CD4-positive, alpha-beta T cell treated with Interleukin-12 subunit alpha and Interleukin-12 subunit beta, for 1 hour (primary cell): ENCODE data around the gene APOL4.
"Not testable (repeated sequence)": the region's sequence is repeated elsewhere in the genome, so short reads cannot be mapped to it uniquely, and the experiment has no call there.

Experiments used
- DNase-seq: peaks from one replicate; pipeline ENCODE4 v3.0.0-alpha.2; 2020

APOL4 gene

DNA sequence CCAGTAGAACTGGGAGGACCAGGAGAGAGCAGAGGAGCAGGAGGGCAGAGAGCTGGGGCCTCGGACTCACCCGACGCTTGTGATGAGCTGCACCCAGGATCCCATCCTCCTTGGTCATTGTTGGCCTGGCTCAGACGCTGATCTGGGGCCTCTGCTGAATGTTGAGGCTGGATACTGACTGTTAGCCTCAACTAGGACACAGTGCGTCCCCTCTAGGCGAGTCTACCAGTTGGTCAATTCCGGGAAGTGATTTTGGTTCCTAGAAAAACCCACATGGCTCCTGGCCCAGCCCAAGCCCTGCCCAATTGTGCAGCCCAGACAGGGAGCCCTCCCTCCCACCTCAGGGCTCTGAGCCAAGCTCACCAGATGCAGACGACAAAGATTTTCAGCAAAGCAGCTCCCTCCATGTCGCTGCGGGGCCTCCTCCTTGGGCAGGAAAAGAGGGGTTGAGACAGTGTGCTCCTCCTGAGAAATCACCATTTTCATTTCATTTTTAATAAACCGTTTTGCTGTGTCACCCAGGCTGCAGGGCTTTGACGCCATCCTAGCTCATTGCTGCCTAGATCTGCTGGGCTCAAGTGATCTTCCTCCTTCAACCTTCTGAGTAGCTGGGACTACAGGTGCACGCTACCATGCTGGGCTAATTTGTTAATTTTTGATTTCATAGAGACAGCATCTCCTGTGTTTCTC lies at the start of gene APOL4:
Gene APOL4, minus strand, starts transcription at position 180 of the 690 bp plus-strand sequence. Its CDS starts 75 bp downstream, at position 105.
- DNase-seq = no peak

DNA sequence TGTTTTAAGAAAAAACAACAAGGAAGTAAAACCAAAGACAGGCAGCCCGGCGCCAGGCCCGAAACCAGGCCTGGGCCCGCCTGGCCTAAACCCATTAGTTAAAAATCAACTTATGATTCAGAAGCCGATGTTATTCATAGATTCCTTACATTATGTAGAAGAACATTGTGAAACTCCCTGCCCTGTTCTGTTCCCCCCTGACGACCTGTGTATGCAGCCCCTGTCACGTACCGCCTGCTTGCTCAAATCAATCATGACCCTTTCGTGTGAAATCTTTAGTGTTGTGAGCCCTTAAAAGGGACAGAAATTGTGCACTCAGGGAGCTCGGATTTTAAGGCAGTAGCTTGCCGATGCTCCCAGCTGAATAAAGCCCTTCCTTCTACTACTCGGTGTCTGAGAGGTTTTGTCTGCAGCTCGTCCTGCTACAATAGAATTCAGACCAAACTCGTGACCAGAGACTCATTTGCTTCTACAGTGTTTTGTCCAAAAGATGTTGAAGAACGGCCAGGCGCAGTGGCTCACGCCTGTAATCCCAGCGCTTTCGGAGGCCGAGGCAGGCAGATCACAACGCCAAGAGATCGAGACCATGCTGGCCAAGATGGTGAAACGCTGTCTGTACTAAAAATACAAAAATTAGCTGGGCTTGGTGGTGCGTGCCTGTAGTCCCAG lies 48.8 kb upstream of the APOL4 start:
- DNase-seq = not testable (repeated sequence)

DNA sequence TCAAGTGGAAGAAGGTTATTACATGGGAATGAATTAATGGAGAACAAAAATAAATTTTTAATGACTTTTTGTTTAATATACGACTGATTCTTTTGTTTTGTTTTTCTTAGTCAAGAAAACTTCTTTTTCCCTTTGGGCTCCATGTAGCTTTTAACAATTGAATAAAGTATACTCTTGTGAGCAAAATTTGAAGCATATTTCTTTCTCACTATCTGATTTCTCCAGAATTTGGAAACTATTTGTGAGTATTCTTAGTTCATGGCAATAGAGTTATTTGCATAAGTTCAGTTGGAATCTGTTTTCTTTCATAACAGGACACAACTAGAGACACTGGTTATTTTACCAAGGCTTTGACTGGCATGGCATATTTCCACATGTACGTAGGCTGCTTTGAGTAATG lies 47.6 kb upstream of the APOL4 start:
- no peak for DNase-seq

GRCh38 chr22:36247955-36248354 lies 46.3 kb upstream of the APOL4 start:
- no peak for DNase-seq

DNA sequence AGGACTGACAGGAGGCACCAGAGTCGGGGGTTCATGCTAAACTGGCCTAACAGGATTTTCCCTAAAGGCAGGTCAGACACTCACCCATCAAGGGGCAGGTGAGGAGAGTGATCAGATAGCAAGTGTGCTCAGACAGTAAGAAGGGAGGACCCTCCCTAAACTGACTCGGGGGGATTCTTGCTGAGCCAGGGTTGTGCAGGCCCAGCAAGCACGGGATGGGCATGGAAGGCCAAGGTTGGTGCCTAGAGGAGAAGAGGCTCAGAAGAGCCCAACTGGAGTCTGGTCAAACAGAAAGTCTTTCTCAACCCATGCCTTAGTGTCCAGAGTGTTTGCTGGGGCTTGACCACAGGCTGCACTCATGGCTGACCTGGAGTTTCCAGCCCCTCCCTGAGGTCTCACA lies 45.1 kb upstream of the APOL4 start:
- no peak for DNase-seq

DNA sequence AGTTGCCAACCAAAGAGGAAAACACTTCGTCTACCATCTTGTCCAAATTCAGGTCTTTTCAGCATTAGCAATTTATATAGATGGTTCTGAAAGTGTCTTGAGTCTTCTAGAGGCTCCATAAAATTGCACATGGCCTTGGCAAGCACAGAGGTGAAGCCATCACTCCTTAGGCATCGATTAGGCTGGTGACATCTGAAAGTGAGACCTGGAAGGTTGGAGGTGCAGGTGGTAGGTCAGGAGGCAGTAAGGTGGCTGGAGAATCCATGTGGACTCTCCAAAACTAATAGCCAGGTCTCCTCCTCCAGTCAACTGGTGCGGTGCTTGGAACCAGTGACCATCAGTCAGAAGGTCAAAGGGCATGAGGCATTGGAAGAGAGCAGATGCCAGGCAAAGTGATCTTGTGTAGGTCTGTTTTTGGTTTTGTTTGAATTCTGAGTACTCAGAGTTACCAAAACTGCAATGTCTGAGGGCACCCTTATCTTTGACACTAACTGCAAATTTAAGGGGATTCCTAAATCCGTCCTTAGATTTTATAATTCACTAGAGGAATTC lies 44.3 kb upstream of the APOL4 start:
- DNase-seq = no peak

DNA sequence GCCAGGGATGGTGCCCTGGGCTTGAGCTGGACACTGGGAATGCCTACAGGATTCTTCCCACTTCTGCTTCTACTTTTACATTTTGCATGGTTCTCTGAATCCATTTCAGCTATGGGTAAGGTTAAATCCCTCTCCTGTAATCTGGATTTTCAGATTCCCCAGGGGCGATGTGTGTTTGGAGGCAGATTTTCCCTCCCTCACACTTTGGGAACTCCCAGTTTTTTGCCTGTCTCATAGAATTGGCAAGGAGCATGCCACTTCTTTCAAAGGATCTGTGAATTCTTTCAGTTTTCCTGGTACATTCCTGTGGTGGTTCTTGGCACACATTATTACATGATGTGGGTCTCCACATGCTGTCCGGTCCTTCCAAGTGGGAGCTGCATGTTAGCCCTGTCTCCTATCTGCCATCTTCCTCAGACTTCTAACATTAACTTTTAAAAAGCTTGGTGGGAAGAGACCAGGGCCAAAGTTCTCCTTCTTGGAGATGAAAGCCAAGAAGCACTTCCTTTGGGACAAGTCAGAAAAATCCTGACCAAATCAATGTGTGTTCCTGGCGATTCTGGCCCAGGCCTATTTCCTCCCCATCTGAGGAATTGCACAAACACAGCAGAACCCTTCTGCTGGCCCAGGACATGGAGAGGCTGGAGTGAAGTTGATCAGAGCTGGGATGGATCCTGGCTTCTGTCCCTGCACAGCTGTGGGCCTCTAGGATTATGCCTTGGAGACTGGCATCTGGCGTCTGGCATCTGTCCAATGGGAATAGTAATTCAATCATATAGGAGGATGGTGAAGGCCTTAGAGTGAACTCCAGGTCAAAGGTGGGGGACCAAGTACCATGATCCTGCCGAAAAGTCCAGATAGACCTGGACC lies 43.1 kb upstream of the APOL4 start:
- DNase-seq = no peak

DNA sequence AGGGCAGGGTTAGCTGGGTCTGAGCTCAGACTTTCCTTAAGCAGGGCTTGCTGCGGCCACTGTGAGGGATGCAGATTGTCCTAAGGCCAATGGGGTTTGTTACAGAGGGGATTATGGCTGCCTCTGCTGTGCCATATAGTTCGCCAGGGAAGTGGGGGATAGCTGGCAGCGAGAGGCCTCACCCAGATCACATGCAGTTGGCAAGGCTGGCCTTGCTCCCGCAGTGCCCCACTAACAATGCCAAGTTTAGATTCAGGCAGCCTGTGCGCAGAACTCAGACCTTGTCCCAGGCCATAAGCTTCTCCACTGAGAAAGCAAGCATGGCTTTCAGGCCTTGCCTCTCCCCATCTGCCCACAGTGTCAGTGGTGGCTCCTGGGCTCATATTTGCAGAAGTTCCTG lies 42.4 kb upstream of the APOL4 start:
- no peak for DNase-seq

- DNase-seq = peak; percentile 85
Observed at GRCh38 chr22:36239401-36240171, 38.0 kb upstream of the APOL4 start, which contains the start of gene APOL2. Gene APOL2 (minus strand): TSS chr22:36239527. CDS start chr22:36233162, 6,365 bp downstream.

GRCh38 chr22:36239150-36239400 lies 37.5 kb upstream of the APOL4 start:
- DNase-seq = no peak

- DNase-seq = peak; percentile 14
Observed at GRCh38 chr22:36238373-36239149, 37.0 kb upstream of the APOL4 start.

DNA sequence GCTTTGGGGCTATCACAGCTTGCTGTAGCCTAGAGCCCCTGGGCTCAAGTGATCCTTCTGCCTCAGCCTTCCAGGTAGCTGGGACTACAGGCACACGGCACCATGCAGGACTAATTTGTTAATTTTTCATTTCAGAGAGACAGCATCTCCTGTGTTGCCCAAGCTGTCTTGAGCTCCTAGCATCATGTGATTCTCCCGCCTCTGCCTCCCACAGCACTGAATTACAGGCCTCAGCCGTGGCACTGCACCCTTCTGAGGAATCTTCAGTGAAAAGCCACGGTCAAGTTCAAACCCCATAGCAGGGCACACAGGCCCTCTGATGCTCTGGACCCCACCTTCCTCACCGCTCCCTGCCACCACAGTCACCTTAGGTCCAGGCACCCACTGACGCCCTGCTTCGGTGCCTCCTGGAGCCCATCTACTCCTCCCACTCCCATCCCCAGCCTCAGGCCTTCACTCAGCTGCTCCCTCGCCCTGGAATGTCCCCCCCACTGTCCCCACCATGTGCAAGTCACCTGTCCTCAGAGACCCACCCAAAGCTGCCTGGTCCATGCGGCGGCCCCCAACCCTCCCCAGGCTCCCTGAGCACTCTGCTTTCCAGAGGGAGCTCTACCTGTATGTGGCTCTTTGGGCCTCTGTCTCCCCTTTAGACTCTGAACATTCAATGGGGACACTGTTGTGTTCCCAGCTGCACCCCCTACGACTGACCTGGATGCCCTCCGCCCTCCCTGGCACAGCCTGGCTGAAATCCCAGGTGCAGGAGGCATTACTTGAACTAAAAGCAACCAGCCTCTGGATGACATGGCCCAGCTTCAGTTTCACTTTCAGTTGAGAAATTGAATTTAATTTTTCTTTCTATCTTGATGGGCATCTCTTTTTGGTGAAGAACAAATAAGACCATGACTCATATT lies 36.1 kb upstream of the APOL4 start:
- peak; percentile 28 for DNase-seq

- DNase-seq = no peak
Observed at GRCh38 chr22:36236388-36237319, 35.0 kb upstream of the APOL4 start.

DNA sequence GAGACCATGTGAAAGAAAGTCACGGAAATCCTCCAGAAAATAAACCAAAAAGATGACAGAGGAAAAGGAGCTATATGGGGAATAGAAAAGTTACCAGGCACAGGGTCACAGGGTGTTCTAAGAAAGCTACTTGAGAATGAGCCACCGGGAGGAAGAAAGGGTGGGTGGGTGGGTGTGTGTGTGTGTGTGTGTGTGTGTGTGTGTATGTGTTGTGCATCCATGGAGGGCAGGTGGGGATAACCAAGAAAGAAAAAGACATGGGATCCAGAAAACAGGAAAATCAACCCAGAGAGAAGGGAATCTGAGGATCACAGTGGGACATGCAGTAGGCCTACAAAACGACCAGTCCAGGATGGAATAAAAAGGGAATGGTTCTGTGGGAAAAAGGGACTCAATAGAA lies 34.0 kb upstream of the APOL4 start:
- no peak for DNase-seq

DNA sequence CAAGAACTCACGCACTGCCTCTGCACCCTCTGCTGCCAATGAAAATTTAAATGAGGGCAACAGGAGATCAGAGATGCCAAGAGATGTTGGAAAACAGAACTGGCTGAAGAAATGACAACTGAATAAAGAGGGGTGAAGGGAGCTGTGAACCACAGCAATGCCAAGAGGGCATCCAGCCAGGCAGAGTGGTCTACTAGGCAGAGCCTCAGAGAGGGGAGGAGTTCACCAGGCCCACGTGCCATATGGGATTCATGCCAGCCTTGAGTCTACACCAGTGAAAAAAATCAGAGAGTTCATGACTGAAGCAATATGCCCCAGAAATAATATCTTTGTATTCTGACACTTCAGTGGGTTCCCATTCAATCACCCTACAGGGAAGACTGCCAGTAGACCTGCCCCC lies 33.3 kb upstream of the APOL4 start:
- no peak for DNase-seq

- no peak for DNase-seq
Observed at GRCh38 chr22:36234213-36234612, 32.6 kb upstream of the APOL4 start.

DNA sequence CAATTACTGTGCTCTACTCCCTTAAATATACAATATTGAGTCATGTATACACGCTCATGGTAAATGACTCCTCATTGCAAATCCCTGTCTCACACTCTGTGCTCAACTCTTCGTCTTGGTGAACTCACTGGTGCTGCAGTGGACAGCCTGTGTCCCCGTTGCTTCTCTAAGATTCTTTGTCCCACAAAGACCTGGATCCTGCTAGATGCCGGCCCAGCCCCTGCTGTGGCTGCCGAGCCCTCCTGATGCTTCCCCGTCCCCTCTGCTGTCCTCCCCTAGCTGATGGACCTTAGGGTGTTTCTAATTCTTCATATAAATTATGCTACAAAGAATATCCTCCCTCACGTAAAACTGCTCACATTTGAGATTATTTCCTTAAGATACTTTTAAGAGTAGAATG lies 32.2 kb upstream of the APOL4 start:
- DNase-seq = no peak

DNA sequence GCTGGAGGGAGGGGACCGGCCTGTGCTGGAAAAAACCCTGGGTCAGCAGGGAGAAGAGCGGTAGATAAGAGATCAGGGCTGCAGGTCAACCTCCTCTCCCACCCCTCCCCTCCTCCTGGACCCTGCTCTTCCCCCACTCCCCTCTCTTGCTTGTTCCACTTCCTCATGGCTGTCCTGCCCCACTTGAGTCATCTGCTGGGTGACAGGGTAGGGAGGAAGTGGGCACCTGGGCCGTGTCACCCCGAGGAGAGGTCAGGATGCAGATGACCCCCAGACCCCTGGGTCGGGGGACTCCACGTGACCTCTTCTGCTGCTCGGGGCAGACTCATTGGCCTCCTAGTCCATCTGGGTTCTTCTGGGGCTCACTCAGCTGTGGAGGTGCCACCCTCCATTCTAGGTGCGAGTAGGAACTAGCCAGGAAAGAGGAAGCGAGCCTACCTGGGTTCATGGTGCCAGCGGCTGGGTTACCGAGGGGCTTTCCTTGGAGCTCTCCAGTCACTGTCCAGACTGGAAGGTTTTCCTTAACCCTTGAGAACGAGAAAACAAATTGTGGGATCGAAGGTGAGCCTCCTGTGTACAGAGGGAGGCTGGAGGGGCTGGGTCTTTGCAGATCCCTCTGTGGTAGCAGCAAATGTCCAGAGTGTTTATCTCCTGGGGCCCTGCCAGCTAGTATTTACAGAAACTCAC lies 31.2 kb upstream of the APOL4 start:
- no peak for DNase-seq

- not testable (repeated sequence) for DNase-seq
Observed at GRCh38 chr22:36231051-36231450, 29.4 kb upstream of the APOL4 start.
